Stimulated activated memory B cell treated with anti-CD40 and anti-IgM and Interleukin-4, amounts not matched to agents 10 μg/mL and 1 μg/mL and 100 μg/mL, for 72 hours (primary cell): ENCODE results near the gene CWC22.
"Not testable (repeated sequence)": the region's sequence is repeated elsewhere in the genome, so short reads cannot be mapped to it uniquely, and the experiment has no call there.

Source experiments
- ATAC-seq: fragments of 150-1000 bp; cut with Tn5 transposase; 2 replicates; pipeline ENCODE4 v1.10.0; 2021
- H3K27ac Mint-ChIP-seq: one replicate; pipeline ENCODE4 v1.8.0; 2022; ENCODE audit warnings: mild to moderate bottlenecking, mixed read lengths
- H3K27me3 Mint-ChIP-seq: one replicate; pipeline ENCODE4 v1.8.0; 2022; ENCODE audit warnings: mixed read lengths
- H3K36me3 Mint-ChIP-seq: one replicate; pipeline ENCODE4 v1.8.0; 2022; ENCODE audit warnings: mixed read lengths
- H3K4me1 Mint-ChIP-seq: one replicate; pipeline ENCODE4 v1.8.0; 2022; ENCODE audit warnings: mixed read lengths
- H3K4me3 Mint-ChIP-seq: one replicate; pipeline ENCODE4 v1.8.0; 2022; ENCODE audit warnings: mild to moderate bottlenecking, moderate library complexity, mixed read lengths
- H3K9me3 Mint-ChIP-seq: one replicate; pipeline ENCODE4 v1.8.0; 2022; ENCODE audit warnings: mixed read lengths

Gene CWC22

DNA sequence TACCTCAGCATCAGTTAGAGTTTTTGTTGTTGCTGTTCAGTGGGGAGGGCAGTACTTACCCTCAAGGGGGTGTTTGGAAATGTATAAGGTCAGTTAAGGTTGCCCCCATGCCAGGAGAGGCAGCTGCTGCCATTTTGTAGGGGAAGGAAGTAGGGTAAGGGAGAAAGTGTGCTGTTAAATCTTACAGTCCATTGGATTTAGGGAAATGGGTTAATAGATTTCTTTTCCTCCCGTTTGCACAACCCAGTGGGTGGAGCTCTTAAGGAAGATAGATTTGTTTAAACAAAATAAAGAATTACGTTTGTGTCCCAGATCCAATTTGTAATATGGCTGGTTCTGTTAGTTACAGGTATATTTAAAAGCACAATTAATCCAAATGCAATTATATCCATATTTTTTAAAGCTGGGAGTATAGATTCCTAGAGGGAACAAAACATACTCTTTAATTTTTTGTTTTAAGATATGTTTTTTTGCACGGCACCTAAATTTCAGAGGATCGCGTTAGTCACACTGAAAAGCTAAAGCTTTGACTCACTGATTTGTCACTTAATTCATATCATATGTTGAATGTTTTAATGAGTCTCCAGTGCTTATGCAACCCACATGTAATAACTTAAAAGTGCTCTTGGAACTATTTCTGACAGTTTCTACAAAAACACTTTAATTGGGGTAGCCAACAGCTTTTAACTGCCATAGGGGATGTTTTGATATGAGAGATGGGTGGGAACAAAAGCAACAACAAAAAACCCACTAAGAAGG lies 9.0 kb upstream of the CWC22 start:
- no peak for ATAC-seq
- Mint-ChIP-seq H3K27ac (no peak overlapping the region), H3K27me3 (peaks cover 21% of the 10 kb centered on the region), H3K9me3 (no peaks in the 10 kb centered on the region), H3K4me1 (no peaks in the 10 kb centered on the region), H3K36me3 (no peaks in the 10 kb centered on the region), H3K4me3 (no peak overlapping the region)

GRCh38 chr2:180012523-180012922 lies 5.4 kb upstream of the CWC22 start:
- Mint-ChIP-seq H3K4me3 (no peak overlapping the region), H3K4me1 (no peaks in the 10 kb centered on the region), H3K9me3 (no peaks in the 10 kb centered on the region), H3K27me3 (peaks cover 9% of the 10 kb centered on the region), H3K27ac (no peak overlapping the region), H3K36me3 (no peaks in the 10 kb centered on the region)
- no peak for ATAC-seq

DNA sequence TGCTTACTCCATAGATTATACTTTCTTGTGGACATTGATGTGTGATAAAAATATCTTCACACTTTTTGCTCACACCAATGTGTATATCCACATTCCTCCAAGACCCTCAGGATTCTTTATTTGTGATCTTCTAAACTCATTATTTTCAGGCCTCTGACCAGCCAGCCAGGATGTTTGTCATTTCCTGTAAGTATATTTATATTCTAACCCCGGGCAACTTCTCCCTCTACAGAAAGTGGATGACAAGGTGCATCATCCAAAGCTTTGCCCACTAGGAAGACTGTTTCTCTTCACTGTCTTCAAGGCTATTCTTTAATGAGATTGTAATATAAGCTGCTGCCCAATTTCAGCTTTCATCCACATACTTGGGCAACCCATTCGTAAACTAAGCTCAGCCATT lies 3.6 kb upstream of the CWC22 start:
- Mint-ChIP-seq H3K27ac (no peak overlapping the region), H3K4me3 (no peak overlapping the region), H3K27me3 (peaks cover 5% of the 10 kb centered on the region), H3K36me3 (no peaks in the 10 kb centered on the region), H3K9me3 (no peaks in the 10 kb centered on the region), H3K4me1 (peaks cover 8% of the 10 kb centered on the region)
- ATAC-seq: no peak

GRCh38 chr2:180006231-180006630 lies 866 bp downstream of the CWC22 start:
- Mint-ChIP-seq H3K27ac (peak overlapping the region; percentile 100), H3K4me3 (peak overlapping the region; percentile 98), H3K9me3 (no peaks in the 10 kb centered on the region), H3K36me3 (peaks cover 15% of the 10 kb centered on the region), H3K4me1 (peaks cover 52% of the 10 kb centered on the region), H3K27me3 (no peaks in the 10 kb centered on the region)
- no peak for ATAC-seq

DNA sequence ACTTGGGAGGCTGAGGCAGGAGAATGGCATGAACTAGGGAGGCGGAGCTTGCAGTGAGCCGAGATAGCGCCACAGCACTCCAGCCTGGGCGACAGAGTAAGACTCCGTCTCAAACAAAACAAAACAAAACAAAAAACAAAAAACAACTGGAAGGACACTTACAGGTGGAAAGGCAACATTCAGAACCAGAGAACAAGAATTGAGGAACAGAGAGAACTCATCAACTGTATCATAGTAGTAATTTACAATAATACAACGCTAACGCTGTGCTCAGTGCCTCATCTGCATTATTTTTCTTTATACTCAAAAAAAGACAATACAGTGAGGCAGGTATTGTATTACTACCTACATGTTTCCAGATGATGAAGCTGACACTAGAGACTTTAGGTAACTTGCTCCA lies 1.6 kb downstream of the CWC22 start:
- H3K4me3 Mint-ChIP-seq: peak overlapping the region; percentile 98
- peak overlapping the region; percentile 100 for H3K27ac Mint-ChIP-seq
- H3K27me3 Mint-ChIP-seq, H3K9me3 Mint-ChIP-seq, ATAC-seq: not testable (repeated sequence)
- peaks cover 60% of the 10 kb centered on the region for H3K4me1 Mint-ChIP-seq
- H3K36me3 Mint-ChIP-seq: peaks cover 15% of the 10 kb centered on the region

GRCh38 chr2:180004731-180005130 lies 2.4 kb downstream of the CWC22 start:
- Mint-ChIP-seq H3K36me3 (peaks cover 15% of the 10 kb centered on the region), H3K4me3 (no peak overlapping the region), H3K27me3 (no peaks in the 10 kb centered on the region), H3K27ac (peak overlapping the region; percentile 100), H3K4me1 (peaks cover 62% of the 10 kb centered on the region), H3K9me3 (no peaks in the 10 kb centered on the region)
- ATAC-seq: no peak

- Mint-ChIP-seq H3K4me1 (peaks cover 67% of the 10 kb centered on the region), H3K36me3 (peaks cover 15% of the 10 kb centered on the region), H3K27ac (no peak overlapping the region), H3K27me3 (no peaks in the 10 kb centered on the region), H3K4me3 (no peak overlapping the region), H3K9me3 (no peaks in the 10 kb centered on the region)
- no peak for ATAC-seq
These were observed 3.5 kb downstream of the CWC22 start for GRCh38 chr2:180003559-180003958.

DNA sequence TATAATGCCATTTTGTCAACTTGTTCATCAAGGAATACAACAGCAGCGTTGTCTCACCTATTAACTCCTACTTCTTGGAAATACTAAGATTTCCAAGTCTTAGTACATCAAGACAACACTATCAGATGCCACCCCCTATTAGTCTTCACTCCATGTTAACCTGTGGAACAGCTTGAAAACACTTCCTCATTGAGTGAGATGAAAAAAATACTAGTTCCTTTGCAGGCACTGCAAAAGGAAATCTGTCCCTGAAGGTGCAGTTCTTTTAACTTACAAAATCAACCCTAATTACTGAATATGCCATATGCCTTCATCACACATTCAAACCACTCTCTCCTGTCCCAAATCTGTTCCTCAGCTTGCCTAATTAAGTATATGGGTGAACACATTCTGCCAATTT lies 4.0 kb downstream of the CWC22 start:
- Mint-ChIP-seq H3K4me1 (peaks cover 71% of the 10 kb centered on the region), H3K9me3 (no peaks in the 10 kb centered on the region), H3K36me3 (peaks cover 15% of the 10 kb centered on the region), H3K27ac (no peak overlapping the region), H3K4me3 (no peak overlapping the region), H3K27me3 (no peaks in the 10 kb centered on the region)
- no peak for ATAC-seq

DNA sequence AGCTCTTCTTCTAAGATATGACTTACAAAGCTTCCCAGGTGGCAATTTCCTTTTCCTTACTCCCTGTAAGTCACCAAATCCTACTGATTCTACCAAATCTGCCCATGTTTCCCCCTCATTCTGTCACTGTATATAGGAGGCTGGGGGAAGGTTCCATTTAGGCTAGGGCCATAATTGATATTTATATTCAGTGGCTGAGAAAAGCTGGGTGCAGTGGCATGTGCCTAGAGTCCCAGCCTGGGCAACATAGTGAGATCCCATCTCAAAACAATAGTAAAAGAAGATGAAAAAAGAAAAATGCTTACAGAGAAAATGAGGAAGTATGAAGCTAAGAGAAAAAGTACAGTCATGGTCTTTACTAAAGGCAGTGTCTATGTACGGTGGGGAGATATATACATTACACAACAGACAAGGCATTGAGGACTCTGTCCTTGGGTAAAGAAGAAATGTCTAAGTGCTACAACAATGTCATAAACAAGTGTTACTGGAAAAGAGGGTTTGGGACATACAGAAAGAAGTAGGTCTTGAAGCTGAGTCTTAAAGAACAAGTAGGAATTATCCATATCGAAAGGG lies 4.8 kb downstream of the CWC22 start:
- ATAC-seq: no peak
- H3K9me3 Mint-ChIP-seq: no peaks in the 10 kb centered on the region
- no peak overlapping the region for H3K4me3 Mint-ChIP-seq
- peaks cover 15% of the 10 kb centered on the region for H3K36me3 Mint-ChIP-seq
- H3K4me1 Mint-ChIP-seq: peaks cover 73% of the 10 kb centered on the region
- H3K27ac Mint-ChIP-seq: no peak overlapping the region
- H3K27me3 Mint-ChIP-seq: no peaks in the 10 kb centered on the region

GRCh38 chr2:180001726-180002125 lies 5.4 kb downstream of the CWC22 start:
- H3K4me3 Mint-ChIP-seq: no peak overlapping the region
- no peak for ATAC-seq
- H3K27ac Mint-ChIP-seq: no peak overlapping the region
- no peaks in the 10 kb centered on the region for H3K27me3 Mint-ChIP-seq
- H3K36me3 Mint-ChIP-seq: peaks cover 15% of the 10 kb centered on the region
- peaks cover 73% of the 10 kb centered on the region for H3K4me1 Mint-ChIP-seq
- no peaks in the 10 kb centered on the region for H3K9me3 Mint-ChIP-seq

DNA sequence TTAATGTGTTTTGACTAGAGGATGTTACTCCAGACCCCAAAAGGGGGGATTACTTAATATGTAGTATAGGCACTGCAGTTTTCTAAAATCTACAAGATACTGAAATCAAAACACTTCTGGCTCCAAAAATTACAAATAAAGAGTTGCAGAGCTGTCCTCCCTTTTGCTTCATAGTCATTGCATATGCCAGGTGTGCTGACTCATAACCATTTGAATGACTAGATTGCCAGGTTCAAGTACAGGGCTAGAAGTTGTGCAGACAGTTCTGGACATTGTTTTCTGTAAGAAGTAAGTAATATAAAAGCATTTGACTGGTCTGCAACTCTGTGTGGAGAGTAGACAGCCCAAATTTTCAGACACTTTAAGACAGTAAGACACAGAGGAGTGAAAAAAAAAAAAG lies 6.7 kb downstream of the CWC22 start:
- peaks cover 68% of the 10 kb centered on the region for H3K4me1 Mint-ChIP-seq
- H3K36me3 Mint-ChIP-seq: peaks cover 15% of the 10 kb centered on the region
- no peak overlapping the region for H3K27ac Mint-ChIP-seq
- H3K27me3 Mint-ChIP-seq: no peaks in the 10 kb centered on the region
- no peak overlapping the region for H3K4me3 Mint-ChIP-seq
- no peak for ATAC-seq
- no peaks in the 10 kb centered on the region for H3K9me3 Mint-ChIP-seq

DNA sequence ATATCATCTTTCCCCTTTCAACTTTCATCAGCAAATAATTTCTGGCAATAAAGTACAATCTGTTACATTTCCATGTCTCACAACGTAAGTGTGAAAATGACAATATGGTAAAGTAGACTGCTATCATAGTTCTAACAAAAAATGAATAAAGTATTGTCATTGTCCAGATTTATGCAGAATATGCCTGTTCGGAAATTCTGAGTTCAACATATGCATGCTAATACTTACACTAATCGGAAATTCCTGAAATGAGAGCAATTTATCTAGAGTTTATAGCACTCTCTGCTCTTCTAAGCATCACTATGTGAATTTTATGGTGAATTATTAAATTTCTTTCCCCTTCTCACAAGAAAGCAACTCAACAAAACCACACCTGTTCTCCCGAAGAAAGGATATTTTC lies 8.1 kb downstream of the CWC22 start:
- H3K36me3 Mint-ChIP-seq: peaks cover 15% of the 10 kb centered on the region
- ATAC-seq: no peak
- no peaks in the 10 kb centered on the region for H3K27me3 Mint-ChIP-seq
- no peak overlapping the region for H3K4me3 Mint-ChIP-seq
- H3K27ac Mint-ChIP-seq: no peak overlapping the region
- peaks cover 58% of the 10 kb centered on the region for H3K4me1 Mint-ChIP-seq
- no peaks in the 10 kb centered on the region for H3K9me3 Mint-ChIP-seq

DNA sequence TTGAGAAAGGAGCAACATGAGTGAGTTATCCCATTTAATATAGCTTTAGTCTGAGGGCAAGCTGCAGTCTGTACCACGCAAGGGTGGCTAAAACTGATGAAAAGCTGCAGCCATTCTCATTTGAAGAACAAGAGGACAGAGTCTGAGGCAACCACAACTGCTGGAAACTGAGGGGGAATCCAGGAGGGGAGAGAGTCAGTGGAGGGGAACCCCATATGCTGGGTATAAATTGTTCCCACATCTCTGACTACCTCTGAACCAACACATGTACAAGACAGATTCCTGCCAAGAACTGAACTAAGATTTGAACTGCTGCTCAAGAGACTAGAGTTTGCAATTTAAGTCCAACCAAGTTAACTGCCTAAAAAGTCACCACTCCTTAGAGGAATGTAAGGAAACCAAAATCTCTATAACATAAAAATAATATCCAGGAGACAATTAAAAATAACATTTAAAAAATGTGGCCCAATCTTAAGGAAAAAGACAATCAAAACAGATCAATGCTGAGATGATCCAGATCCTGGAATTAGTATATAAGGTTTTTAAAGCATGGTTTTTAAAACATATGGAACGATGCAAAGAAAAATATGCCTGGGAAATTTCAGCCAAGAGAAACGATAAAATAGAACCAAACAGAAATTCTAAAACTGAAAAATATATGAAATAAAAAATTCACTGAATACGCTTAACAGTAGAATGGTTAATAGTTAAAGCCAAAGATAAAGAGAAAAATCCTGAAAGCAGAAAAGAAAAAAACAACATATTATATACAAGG lies 11.2 kb downstream of the CWC22 start:
- Mint-ChIP-seq H3K27me3 (no peaks in the 10 kb centered on the region), H3K9me3 (no peaks in the 10 kb centered on the region), H3K4me3 (no peak overlapping the region), H3K36me3 (peaks cover 22% of the 10 kb centered on the region), H3K4me1 (peaks cover 43% of the 10 kb centered on the region), H3K27ac (peak overlapping the region; percentile 31)
- peak; percentile 41 for ATAC-seq

DNA sequence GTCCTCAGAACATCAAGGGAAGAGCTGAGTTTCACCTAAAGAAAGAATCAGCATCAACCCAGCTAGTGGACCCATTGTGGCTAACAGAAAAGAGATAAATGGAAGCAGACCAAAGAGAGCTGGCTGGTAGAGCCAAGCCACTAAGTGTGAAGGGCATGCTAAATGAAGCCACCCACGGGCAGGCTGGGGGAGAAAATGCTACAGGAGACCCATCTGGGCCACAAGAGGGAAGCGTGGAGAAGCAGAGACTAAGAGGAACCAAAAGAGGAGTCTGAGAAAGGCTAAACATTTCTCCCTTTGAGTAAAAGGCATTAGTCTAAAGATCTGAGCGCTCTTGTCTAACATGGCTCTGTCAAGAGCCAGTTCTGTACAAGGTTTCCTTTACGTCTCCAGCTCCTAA lies 15.8 kb downstream of the CWC22 start:
- peak; percentile 84 for ATAC-seq
- H3K4me3 Mint-ChIP-seq: no peak overlapping the region

DNA sequence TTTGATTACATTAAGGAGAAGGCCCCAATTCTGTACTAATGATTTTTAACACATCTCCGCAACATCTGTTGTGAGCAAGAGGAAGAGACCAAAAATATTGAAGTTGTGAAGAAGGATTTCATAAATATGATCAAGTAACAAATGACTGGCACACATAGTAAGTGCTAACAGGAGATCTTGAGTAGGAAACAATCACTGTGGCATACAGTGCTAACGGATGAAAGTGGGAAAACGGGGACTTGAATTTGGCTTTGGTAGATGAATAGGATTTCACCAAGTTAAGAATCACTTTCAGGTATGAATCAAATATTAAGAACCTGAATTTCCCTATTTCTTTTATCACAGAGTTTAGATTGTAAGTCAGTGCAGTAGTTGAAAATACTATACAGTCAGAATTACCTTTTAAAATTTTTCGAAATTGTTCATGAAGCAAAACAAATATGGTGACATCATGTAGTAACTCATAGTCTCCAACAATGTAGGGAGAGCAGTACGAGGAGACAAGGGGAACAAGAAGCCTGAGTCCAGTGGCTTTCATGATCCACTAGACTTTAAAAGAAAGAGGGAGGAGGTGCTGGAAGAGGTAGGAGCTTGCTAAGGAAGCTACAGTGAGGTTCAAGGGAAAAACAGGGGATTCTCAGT lies 16.3 kb downstream of the CWC22 start:
- peaks cover 56% of the 10 kb centered on the region for H3K36me3 Mint-ChIP-seq
- H3K9me3 Mint-ChIP-seq: no peaks in the 10 kb centered on the region
- H3K4me3 Mint-ChIP-seq: no peak overlapping the region
- ATAC-seq: no peak
- H3K27ac Mint-ChIP-seq: peak overlapping the region; percentile 51
- H3K4me1 Mint-ChIP-seq: peaks cover 33% of the 10 kb centered on the region
- no peaks in the 10 kb centered on the region for H3K27me3 Mint-ChIP-seq

More for the DNA sequence above, 15.8 kb downstream of the CWC22 start:
- Mint-ChIP-seq H3K4me1 (peaks cover 35% of the 10 kb centered on the region), H3K9me3 (no peaks in the 10 kb centered on the region), H3K27me3 (no peaks in the 10 kb centered on the region), H3K27ac (peak overlapping the region; percentile 51), H3K36me3 (peaks cover 51% of the 10 kb centered on the region)
